ENCODE data around the gene RGPD6. TPM values are rescaled to one million over a fixed set of nuclear protein-coding genes. Genes with fewer than 3 reads are reported as not detected.
"Not testable (repeated sequence)": the region's sequence is repeated elsewhere in the genome, so short reads cannot be mapped to it uniquely, and the experiment has no call there.

RGPD6 gene
- total and polyA plus RNA-seq, 9 donors = 13.5 to 26.2 (median 20.2) TPM

DNA sequence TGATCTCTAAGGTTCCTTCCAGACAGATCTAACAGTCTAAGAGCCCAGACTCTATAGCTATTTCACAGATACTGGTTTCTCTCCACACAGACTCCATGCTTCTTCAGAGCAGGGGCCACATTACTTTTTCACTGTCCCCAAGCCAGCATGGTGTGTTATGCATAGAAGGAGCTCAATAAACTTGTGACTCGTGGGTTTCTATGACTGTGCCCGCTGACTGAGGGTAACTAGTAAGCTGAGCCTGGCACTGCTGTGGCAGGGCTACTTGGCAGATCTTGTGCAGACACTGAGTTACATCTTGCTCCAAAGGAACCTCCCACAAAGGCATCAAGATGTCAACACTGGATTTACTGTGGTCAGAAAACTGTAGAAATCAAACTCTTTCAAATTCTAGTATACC lies 15.0 kb upstream of the RGPD6 start:
- not testable (repeated sequence) for H3K27me3 ChIP-seq (ENCODE audit: control insufficient read depth, insufficient read depth, low read length); H3K4me3 ChIP-seq (ENCODE audit: low read length); H3K9me3 ChIP-seq (replicated peaks; ENCODE audit: control insufficient read depth, low read depth, low read length); H3K4me1 ChIP-seq (ENCODE audit: control insufficient read depth, insufficient read depth, low read length); H3K36me3 ChIP-seq (ENCODE audit: control insufficient read depth, insufficient read depth, low read length); DNase-seq; H3K27ac ChIP-seq (ENCODE audit: low read length)
- no CpG with 5 or more reads among the region's 2 CpGs for WGBS (ENCODE audit: insufficient coverage)

GRCh38 chr2:110589677-110590330 lies 12.8 kb upstream of the RGPD6 start:
- not testable (repeated sequence) for H3K27ac ChIP-seq (ENCODE audit: low read length); H3K4me3 ChIP-seq (ENCODE audit: low read length); H3K9me3 ChIP-seq (replicated peaks; ENCODE audit: control insufficient read depth, low read depth, low read length); DNase-seq; H3K4me1 ChIP-seq (ENCODE audit: control insufficient read depth, insufficient read depth, low read length); H3K27me3 ChIP-seq (ENCODE audit: control insufficient read depth, insufficient read depth, low read length); H3K36me3 ChIP-seq (ENCODE audit: control insufficient read depth, insufficient read depth, low read length)
- no CpG with 5 or more reads among the region's 15 CpGs for WGBS (ENCODE audit: insufficient coverage)

DNA sequence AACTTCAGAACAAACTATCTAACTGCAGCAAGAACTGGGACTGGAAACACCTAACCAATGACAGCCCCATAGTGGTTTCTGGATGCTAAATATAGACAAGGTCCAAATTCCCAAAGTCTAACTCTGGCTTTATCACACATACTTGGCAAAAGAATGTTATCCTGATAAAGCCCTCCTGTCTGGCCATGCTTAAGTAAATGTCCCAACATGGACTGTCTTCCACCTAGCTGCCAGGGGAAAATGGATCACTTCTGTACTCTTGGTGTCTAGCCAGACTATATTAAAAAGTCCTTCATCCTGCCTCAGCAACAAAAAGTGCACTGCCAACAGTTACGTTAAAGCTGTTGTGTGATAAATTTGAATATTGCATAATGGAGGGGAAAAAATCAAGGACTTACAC lies 11.5 kb upstream of the RGPD6 start:
- not testable (repeated sequence) for H3K27ac ChIP-seq (ENCODE audit: low read length); H3K36me3 ChIP-seq (ENCODE audit: control insufficient read depth, insufficient read depth, low read length); H3K4me3 ChIP-seq (ENCODE audit: low read length); H3K27me3 ChIP-seq (ENCODE audit: control insufficient read depth, insufficient read depth, low read length); DNase-seq; H3K9me3 ChIP-seq (replicated peaks; ENCODE audit: control insufficient read depth, low read depth, low read length); H3K4me1 ChIP-seq (ENCODE audit: control insufficient read depth, insufficient read depth, low read length)
- WGBS (ENCODE audit: insufficient coverage) = no CpG with 5 or more reads among the region's 1 CpG

DNA sequence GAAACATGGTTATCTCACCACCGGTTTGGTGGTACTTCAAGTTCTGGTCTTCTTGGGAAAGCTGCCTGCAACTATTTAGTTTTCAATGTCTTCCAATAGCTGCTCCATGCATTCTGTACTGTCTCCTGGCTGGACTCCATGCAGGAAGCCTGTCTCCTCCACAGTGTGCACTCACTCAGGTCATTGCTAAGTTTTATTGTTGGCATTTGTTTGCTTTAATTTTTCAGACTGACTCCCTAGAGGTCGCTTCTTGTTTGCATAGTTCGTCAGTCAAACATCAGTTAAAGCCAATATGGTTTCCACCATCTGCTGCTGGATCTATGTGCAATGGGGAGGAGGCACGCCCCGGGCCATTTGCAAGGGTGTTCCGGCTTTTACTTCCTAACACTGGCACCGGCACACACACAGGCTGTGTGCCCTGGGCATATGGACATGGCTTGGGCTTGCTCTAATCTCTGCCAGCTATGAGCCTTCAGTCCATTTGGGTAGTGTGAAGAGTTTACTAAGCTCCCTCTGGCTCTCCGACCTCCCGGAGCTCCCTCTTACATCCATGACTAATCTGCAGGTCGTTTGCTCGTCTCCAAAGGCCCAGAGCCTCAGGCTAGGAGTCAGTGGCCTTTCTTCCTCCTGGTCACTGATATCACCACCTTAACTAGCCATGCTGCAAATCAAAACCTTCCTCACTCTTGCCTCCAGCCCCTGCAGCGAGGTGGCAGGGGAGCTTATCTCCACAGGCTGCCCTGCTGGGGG lies 2.4 kb upstream of the RGPD6 start:
- H3K36me3 ChIP-seq (ENCODE audit: control insufficient read depth, insufficient read depth, low read length); DNase-seq; H3K27ac ChIP-seq (ENCODE audit: low read length); H3K27me3 ChIP-seq (ENCODE audit: control insufficient read depth, insufficient read depth, low read length); H3K4me1 ChIP-seq (ENCODE audit: control insufficient read depth, insufficient read depth, low read length); H3K4me3 ChIP-seq (ENCODE audit: low read length); H3K9me3 ChIP-seq (replicated peaks; ENCODE audit: control insufficient read depth, low read depth, low read length): not testable (repeated sequence)
- no CpG with 5 or more reads among the region's 12 CpGs for WGBS (ENCODE audit: insufficient coverage)

- H3K4me3 ChIP-seq (ENCODE audit: low read length); DNase-seq; H3K27ac ChIP-seq (ENCODE audit: low read length); H3K36me3 ChIP-seq (ENCODE audit: control insufficient read depth, insufficient read depth, low read length); H3K9me3 ChIP-seq (replicated peaks; ENCODE audit: control insufficient read depth, low read depth, low read length); H3K4me1 ChIP-seq (ENCODE audit: control insufficient read depth, insufficient read depth, low read length); H3K27me3 ChIP-seq (ENCODE audit: control insufficient read depth, insufficient read depth, low read length): not testable (repeated sequence)
- no CpG with 5 or more reads among the region's 1 CpG for WGBS (ENCODE audit: insufficient coverage)
These were observed 1.4 kb upstream of the RGPD6 start for GRCh38 chr2:110578429-110578828.

- not testable (repeated sequence) for H3K36me3 ChIP-seq (ENCODE audit: control insufficient read depth, insufficient read depth, low read length); H3K4me1 ChIP-seq (ENCODE audit: control insufficient read depth, insufficient read depth, low read length); DNase-seq; H3K27me3 ChIP-seq (ENCODE audit: control insufficient read depth, insufficient read depth, low read length); H3K9me3 ChIP-seq (replicated peaks; ENCODE audit: control insufficient read depth, low read depth, low read length); H3K4me3 ChIP-seq (ENCODE audit: low read length); H3K27ac ChIP-seq (ENCODE audit: low read length)
- WGBS (ENCODE audit: insufficient coverage) = no CpG with 5 or more reads among the region's 8 CpGs
These were observed 77.2 kb downstream of the RGPD6 start for GRCh38 chr2:110499755-110500377.

DNA sequence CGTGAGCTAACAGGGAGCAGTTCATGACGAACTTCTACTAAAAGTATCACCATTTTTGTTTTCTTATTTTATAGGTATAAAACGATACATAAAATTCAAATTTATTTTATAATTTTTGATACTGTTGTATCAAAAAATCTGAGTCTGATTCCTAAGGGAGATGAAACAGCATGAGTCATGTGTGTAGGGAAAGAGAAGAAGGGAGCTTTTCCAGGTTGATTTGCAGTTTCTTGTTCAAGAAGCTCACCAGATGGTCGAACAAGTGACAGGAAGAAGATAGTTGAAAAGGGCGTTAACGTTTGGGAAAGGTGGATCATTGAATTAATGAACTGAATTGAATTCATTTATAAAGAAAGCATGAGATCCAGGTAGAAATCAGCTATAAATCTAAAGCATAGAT lies 81.0 kb downstream of the RGPD6 start:
- no CpG with 5 or more reads among the region's 6 CpGs for WGBS (ENCODE audit: insufficient coverage)
- H3K36me3 ChIP-seq (ENCODE audit: control insufficient read depth, insufficient read depth, low read length); H3K27me3 ChIP-seq (ENCODE audit: control insufficient read depth, insufficient read depth, low read length); H3K9me3 ChIP-seq (replicated peaks; ENCODE audit: control insufficient read depth, low read depth, low read length); H3K27ac ChIP-seq (ENCODE audit: low read length); H3K4me1 ChIP-seq (ENCODE audit: control insufficient read depth, insufficient read depth, low read length); H3K4me3 ChIP-seq (ENCODE audit: low read length); DNase-seq: not testable (repeated sequence)

DNA sequence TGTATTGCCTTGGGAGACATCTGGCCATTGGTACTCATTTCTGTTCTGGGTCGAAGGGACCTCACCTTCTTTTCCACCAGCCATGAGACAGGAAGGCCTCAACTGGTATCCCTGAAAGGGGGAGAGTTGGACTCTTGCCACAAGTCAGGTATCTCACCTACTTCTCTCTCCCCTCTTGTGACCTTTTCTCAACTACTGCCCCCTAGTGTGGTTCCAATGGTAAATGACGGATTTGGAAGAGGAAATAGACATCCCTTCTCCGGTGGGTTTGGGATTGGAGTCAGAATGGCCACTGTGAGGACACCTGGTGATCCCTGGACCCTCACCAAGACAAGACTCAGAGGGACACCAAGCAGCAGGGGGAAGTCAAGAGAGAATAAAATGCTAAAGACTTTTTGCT lies 82.5 kb downstream of the RGPD6 start:
- H3K36me3 ChIP-seq (ENCODE audit: control insufficient read depth, insufficient read depth, low read length); DNase-seq; H3K27ac ChIP-seq (ENCODE audit: low read length); H3K9me3 ChIP-seq (replicated peaks; ENCODE audit: control insufficient read depth, low read depth, low read length); H3K4me3 ChIP-seq (ENCODE audit: low read length); H3K4me1 ChIP-seq (ENCODE audit: control insufficient read depth, insufficient read depth, low read length); H3K27me3 ChIP-seq (ENCODE audit: control insufficient read depth, insufficient read depth, low read length): not testable (repeated sequence)
- WGBS (ENCODE audit: insufficient coverage) = no CpG with 5 or more reads among the region's 3 CpGs

GRCh38 chr2:110488991-110489390 lies 88.0 kb downstream of the RGPD6 start:
- WGBS (ENCODE audit: insufficient coverage) = no CpG with 5 or more reads among the region's 1 CpG
- not testable (repeated sequence) for H3K36me3 ChIP-seq (ENCODE audit: control insufficient read depth, insufficient read depth, low read length); H3K4me1 ChIP-seq (ENCODE audit: control insufficient read depth, insufficient read depth, low read length); H3K9me3 ChIP-seq (replicated peaks; ENCODE audit: control insufficient read depth, low read depth, low read length); H3K4me3 ChIP-seq (ENCODE audit: low read length); DNase-seq; H3K27ac ChIP-seq (ENCODE audit: low read length); H3K27me3 ChIP-seq (ENCODE audit: control insufficient read depth, insufficient read depth, low read length)

DNA sequence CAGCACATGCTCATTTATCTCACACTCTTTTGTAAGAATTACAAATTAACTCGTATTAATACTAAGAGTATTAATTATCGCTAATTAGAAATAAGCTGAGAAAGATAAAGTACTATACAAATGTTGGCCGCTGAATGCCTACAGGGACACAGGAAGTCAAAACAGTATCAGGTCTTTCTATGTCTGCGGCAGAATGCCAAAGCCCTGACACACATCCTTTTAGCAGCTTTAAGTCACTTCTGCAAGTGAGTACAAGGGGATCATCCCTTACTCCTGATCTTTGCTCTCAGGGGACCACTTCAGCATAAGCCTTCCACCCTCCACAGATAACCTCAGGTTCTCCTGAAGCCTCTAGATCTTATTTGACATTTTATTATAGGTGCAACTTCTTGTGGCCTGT lies 94.3 kb downstream of the RGPD6 start:
- not testable (repeated sequence) for H3K36me3 ChIP-seq (ENCODE audit: control insufficient read depth, insufficient read depth, low read length); H3K9me3 ChIP-seq (replicated peaks; ENCODE audit: control insufficient read depth, low read depth, low read length); DNase-seq; H3K27me3 ChIP-seq (ENCODE audit: control insufficient read depth, insufficient read depth, low read length); H3K4me1 ChIP-seq (ENCODE audit: control insufficient read depth, insufficient read depth, low read length); H3K4me3 ChIP-seq (ENCODE audit: low read length); H3K27ac ChIP-seq (ENCODE audit: low read length)
- WGBS (ENCODE audit: insufficient coverage) = no CpG with 5 or more reads among the region's 4 CpGs

Data from muscle of leg (tissue), 11 donors.